ENCODE results near the gene GBP1.

- TF ChIP-seq CTCF (conservative IDR thresholded peaks at IDR 0.05; ENCODE audit: low read length) (no peak), EZH2phosphoT487 (IDR thresholded peaks at IDR 0.05; ENCODE audit: borderline replicate concordance) (no peak)
Observed at GRCh38 chr1:89088572-89088971, 23.6 kb upstream of the GBP1 start.
